ENCODE measurements around the gene SOX13. TPM values are rescaled to one million over a fixed set of nuclear protein-coding genes. Genes with fewer than 3 reads are reported as not detected.

Gene SOX13
- total and polyA plus RNA-seq, 9 of the 15 experiments (the other 6 are each of a cell fraction or from before 2014, with no cell fraction given), result 0.03 to 0.35 (median 0.06) TPM; not detected in 5

DNA sequence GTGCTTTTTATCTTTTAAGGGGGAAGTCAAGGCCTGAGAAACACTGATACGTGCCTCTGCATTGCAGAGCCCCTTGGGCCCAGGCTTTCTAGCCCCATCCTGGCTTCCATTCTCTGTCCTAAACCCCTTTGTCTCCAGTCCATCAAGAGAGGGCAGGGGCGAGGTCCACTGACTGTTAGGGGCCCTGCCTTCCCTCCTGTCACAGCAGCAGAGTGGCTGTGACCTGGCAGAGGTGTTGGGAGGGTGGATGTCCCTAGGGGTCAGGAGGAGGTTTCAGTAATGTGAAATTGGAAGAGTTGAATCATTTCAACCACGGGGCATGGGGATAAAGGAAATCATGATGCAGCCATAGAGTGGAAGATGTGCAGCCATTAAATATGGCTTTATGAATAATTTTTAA is 24.0 kb downstream of the SOX13 start (continued):
- TF ChIP-seq, protein P1, sequence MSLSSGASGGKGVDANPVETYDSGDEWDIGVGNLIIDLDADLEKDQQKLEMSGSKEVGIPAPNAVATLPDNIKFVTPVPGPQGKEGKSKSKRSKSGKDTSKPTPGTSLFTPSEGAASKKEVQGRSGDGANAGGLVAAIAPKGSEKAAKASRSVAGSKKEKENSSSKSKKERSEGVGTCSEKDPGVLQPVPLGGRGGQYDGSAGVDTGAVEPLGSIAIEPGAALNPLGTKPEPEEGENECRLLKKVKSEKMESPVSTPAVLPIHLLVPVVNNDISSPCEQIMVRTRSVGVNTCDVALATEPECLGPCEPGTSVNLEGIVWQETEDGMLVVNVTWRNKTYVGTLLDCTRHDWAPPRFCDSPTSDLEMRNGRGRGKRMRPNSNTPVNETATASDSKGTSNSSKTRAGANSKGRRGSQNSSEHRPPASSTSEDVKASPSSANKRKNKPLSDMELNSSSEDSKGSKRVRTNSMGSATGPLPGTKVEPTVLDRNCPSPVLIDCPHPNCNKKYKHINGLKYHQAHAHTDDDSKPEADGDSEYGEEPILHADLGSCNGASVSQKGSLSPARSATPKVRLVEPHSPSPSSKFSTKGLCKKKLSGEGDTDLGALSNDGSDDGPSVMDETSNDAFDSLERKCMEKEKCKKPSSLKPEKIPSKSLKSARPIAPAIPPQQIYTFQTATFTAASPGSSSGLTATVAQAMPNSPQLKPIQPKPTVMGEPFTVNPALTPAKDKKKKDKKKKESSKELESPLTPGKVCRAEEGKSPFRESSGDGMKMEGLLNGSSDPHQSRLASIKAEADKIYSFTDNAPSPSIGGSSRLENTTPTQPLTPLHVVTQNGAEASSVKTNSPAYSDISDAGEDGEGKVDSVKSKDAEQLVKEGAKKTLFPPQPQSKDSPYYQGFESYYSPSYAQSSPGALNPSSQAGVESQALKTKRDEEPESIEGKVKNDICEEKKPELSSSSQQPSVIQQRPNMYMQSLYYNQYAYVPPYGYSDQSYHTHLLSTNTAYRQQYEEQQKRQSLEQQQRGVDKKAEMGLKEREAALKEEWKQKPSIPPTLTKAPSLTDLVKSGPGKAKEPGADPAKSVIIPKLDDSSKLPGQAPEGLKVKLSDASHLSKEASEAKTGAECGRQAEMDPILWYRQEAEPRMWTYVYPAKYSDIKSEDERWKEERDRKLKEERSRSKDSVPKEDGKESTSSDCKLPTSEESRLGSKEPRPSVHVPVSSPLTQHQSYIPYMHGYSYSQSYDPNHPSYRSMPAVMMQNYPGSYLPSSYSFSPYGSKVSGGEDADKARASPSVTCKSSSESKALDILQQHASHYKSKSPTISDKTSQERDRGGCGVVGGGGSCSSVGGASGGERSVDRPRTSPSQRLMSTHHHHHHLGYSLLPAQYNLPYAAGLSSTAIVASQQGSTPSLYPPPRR (CRISPR knock-in tag; IDR thresholded peaks at IDR 0.05; ENCODE audit: borderline replicate concordance), result no peak
- TF ChIP-seq SIRT6 (IDR thresholded peaks at IDR 0.05; ENCODE audit: low read depth, low read length) (no peak), GATAD2A (IDR thresholded peaks at IDR 0.05) (no peak)

DNA sequence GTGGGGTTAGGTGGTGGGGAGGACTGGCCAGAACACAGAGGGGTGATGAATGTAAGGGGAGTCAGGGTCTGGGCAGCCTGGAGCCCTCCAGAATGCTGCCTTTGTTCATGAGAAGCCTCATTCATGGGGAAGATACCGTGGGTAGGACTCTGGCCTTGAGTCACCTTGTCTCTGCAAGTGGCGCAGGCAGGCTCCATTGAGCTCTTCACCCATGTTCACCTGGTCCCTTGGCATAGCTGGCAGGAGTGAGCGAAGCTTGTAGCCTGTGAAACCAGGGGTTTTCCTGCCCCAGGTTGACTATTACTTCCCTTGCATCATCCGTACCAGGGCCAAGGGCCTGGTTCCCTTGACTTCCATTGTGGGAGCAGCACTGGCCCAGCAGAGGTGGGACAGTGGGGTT is 25.8 kb downstream of the SOX13 start:
- Histone ChIP-seq H3K36me3 (ENCODE audit: control insufficient read depth, insufficient read depth, low read length) (no peaks in the 10 kb centered on the region), H3K79me2 (ENCODE audit: control insufficient read depth, insufficient read depth, low read length) (no peaks in the 10 kb centered on the region), H4K20me1 (replicated peaks; ENCODE audit: control insufficient read depth, insufficient read depth, low read length) (no peaks in the 10 kb centered on the region), H3K4me3 (no peak overlapping the region), H3K4me1 (replicated peaks in 1 of 2; ENCODE audit: control insufficient read depth in 2 of 2, insufficient read depth in 2 of 2, low read length in 2 of 2) (no peaks in the 10 kb centered on the region; a peak in 1 of 5 replicates), H3K27ac (ENCODE audit: extremely low read depth, low read depth, low read length) (no peak overlapping the region), H3K9ac (ENCODE audit: insufficient read depth in 1 of 2, low read depth in 2 of 2, low read length in 2 of 2) (no peak overlapping the region), H3K9me3 (replicated peaks; ENCODE audit: control insufficient read depth, insufficient read depth, low read depth, low read length) (no peaks in the 10 kb centered on the region), H3K27me3 (ENCODE audit: control insufficient read depth in 2 of 2, insufficient read depth in 2 of 2, low read length in 2 of 2) (peaks cover 21 to 57% of the 10 kb centered on the region in 2 experiments; a peak in 4 of 5 replicates), H3K9me1 (ENCODE audit: control insufficient read depth, insufficient read depth, low read length) (no peaks in the 10 kb centered on the region), H3K4me2 (ENCODE audit: insufficient read depth, low read length) (no peak overlapping the region), H2AFZ (ENCODE audit: low read depth, low read length) (no peak overlapping the region)
- DNase-seq (ENCODE audit: extremely low read depth in 1 of 4, low spot score in 3 of 4), result no peak
- intact Hi-C loops (cut with micrococcal nuclease), result no loop called here
- no peak for ATAC-seq
- POLR2A ChIA-PET, result interaction anchor here (1.0 kb wide), 1 partner anchor 31 kb away, joined by 3 read pairs; no protein-coding TSS in a partner anchor
- no peak for FAIRE-seq
- no TSS peak for BruUV-seq (replicated peaks)
- in situ Hi-C loops (cut with MboI), result no loop called here
- WGBS (ENCODE audit: insufficient coverage, low coverage, missing lambda C conversion rate), result 0% methylated on average over 4 of the region's 4 CpGs
- CTCF ChIA-PET (ENCODE audit: low intra/inter-chr PET ratio), result no interaction called here
- TF ChIP-seq XRCC3 (IDR thresholded peaks at IDR 0.05), result no peak
- no peak for TF ChIP-seq NFIX (CRISPR knock-in tag; IDR thresholded peaks at IDR 0.05; ENCODE audit: low read depth)
- TF ChIP-seq ZNF584 (CRISPR knock-in tag; IDR thresholded peaks at IDR 0.05; ENCODE audit: low read depth), result no peak
- TF ChIP-seq, protein P2, sequence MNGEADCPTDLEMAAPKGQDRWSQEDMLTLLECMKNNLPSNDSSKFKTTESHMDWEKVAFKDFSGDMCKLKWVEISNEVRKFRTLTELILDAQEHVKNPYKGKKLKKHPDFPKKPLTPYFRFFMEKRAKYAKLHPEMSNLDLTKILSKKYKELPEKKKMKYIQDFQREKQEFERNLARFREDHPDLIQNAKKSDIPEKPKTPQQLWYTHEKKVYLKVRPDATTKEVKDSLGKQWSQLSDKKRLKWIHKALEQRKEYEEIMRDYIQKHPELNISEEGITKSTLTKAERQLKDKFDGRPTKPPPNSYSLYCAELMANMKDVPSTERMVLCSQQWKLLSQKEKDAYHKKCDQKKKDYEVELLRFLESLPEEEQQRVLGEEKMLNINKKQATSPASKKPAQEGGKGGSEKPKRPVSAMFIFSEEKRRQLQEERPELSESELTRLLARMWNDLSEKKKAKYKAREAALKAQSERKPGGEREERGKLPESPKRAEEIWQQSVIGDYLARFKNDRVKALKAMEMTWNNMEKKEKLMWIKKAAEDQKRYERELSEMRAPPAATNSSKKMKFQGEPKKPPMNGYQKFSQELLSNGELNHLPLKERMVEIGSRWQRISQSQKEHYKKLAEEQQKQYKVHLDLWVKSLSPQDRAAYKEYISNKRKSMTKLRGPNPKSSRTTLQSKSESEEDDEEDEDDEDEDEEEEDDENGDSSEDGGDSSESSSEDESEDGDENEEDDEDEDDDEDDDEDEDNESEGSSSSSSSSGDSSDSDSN (IDR thresholded peaks at IDR 0.05; ENCODE audit: borderline replicate concordance in 1 of 2, low read depth in 2 of 2, low read length in 2 of 2), result no peak
- no peak for TF ChIP-seq SETDB1 (IDR thresholded peaks at IDR 0.05; ENCODE audit: low read length)
- no peak for TF ChIP-seq NR3C1 (CRISPR knock-in tag; IDR thresholded peaks at IDR 0.05)
- TF ChIP-seq, protein P3, sequence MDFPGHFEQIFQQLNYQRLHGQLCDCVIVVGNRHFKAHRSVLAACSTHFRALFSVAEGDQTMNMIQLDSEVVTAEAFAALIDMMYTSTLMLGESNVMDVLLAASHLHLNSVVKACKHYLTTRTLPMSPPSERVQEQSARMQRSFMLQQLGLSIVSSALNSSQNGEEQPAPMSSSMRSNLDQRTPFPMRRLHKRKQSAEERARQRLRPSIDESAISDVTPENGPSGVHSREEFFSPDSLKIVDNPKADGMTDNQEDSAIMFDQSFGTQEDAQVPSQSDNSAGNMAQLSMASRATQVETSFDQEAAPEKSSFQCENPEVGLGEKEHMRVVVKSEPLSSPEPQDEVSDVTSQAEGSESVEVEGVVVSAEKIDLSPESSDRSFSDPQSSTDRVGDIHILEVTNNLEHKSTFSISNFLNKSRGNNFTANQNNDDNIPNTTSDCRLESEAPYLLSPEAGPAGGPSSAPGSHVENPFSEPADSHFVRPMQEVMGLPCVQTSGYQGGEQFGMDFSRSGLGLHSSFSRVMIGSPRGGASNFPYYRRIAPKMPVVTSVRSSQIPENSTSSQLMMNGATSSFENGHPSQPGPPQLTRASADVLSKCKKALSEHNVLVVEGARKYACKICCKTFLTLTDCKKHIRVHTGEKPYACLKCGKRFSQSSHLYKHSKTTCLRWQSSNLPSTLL (IDR thresholded peaks at IDR 0.05), result no peak
